Endothelial cell of umbilical vein (primary cell): ENCODE measurements around the gene ALOX15. TPM values are rescaled to one million over a fixed set of nuclear protein-coding genes. Genes with fewer than 3 reads are reported as not detected.

Experiments used
- BruUV-seq: library from RNA; stranded (reverse); fragments of 400-500 nt; replicated peaks from 2 replicates; lab custom pipeline; 2021; lab: Mats Ljungman, UMichigan
- CTCF ChIA-PET: fragments of 300-600, 350-600 bp; sonication (Branson Sonifier 250); formaldehyde crosslinking; loops from one replicate; lab custom pipeline; 2021; ENCODE audit warnings: antibody characterized with exemption, inconsistent platforms; lab: Charles Lee
- POLR2A ChIA-PET: fragments of 300-600, 350-600 bp; sonication (Branson Sonifier 250); formaldehyde crosslinking; loops from one replicate; lab custom pipeline; 2021; ENCODE audit warnings: antibody characterized with exemption, inconsistent platforms; lab: Charles Lee
- DNase-seq: peaks from one replicate; pipeline ENCODE4 v3.0.0-alpha.2; 2011; ENCODE audit warnings: low read depth, low spot score
- FAIRE-seq: peaks from 2 replicates; lab custom pipeline; 2011; peaks lifted over from hg19 to GRCh38; lab: Jason Lieb, UNC
- H2AFZ ChIP-seq: 2 replicates; pipeline ENCODE4 v1.6.0; 2012; ENCODE audit warnings: low read depth, low read length, control low read depth, inconsistent platforms
- H3K27ac ChIP-seq: 2 replicates; pipeline ENCODE4 v1.5.1; 2011; ENCODE audit warnings: low read depth, mild to moderate bottlenecking, control low read depth, low read length, moderate library complexity; ENCODE audit not compliant: insufficient read depth
- H3K27me3 ChIP-seq, 2 experiments: 2 replicates each; pipeline versions ENCODE4 v1.6.0 to v1.6.1; 2011; ENCODE audit warnings: low read length in 2 of 2, mixed read lengths in 1 of 2; ENCODE audit not compliant: control insufficient read depth in 2 of 2, insufficient read depth in 2 of 2
- H3K36me3 ChIP-seq, 2 experiments: 2 replicates in 1 of 2; 3 replicates in 1 of 2; pipeline ENCODE4 v1.5.1; 2011; ENCODE audit warnings: low read length in 2 of 2, mild to moderate bottlenecking in 1 of 2, moderate library complexity in 1 of 2; ENCODE audit not compliant: control insufficient read depth in 2 of 2, insufficient read depth in 2 of 2; ENCODE audit errors: extremely low read depth in 1 of 2
- H3K4me1 ChIP-seq: 3 replicates; pipeline ENCODE4 v1.5.1; 2011; ENCODE audit warnings: mild to moderate bottlenecking, low read length; ENCODE audit not compliant: control insufficient read depth, insufficient read depth; ENCODE audit errors: extremely low read depth
- H3K4me2 ChIP-seq: 2 replicates; pipeline ENCODE4 v1.6.1; 2011; ENCODE audit warnings: low read length, control low read depth, mixed read lengths; ENCODE audit not compliant: insufficient read depth
- H3K4me3 ChIP-seq, 3 experiments: fragments of 200-600 bp in 1 of 3; sonication (generic), shearing (Covaris generic) in 1 of 3; replicated peaks in 1 of 3; 2 replicates each; pipeline ENCODE4 v1.5.1; 2011 to 2016; ENCODE audit warnings: control low read depth in 3 of 3, low read length in 3 of 3, mild to moderate bottlenecking in 2 of 3, inconsistent platforms in 1 of 3, low read depth in 1 of 3, moderate library complexity in 1 of 3; ENCODE audit not compliant: insufficient read depth in 1 of 3
- H3K79me2 ChIP-seq: 2 replicates; pipeline ENCODE4 v1.6.0; 2012; ENCODE audit warnings: low read length, inconsistent platforms; ENCODE audit not compliant: control insufficient read depth, insufficient read depth
- H3K9ac ChIP-seq: replicated peaks from 2 replicates; pipeline ENCODE3; 2011; ENCODE audit warnings: low read length, control low read depth; ENCODE audit not compliant: insufficient read depth; ENCODE audit errors: extremely low read depth
- H3K9me1 ChIP-seq: replicated peaks from 3 replicates; pipeline ENCODE4 v1.6.0; 2011; ENCODE audit warnings: mild to moderate bottlenecking, low read length; ENCODE audit not compliant: control insufficient read depth, insufficient read depth; ENCODE audit errors: extremely low read depth
- H3K9me3 ChIP-seq: replicated peaks from 2 replicates; pipeline ENCODE4 v1.5.1; 2012; ENCODE audit warnings: low read length, inconsistent platforms; ENCODE audit not compliant: control insufficient read depth, insufficient read depth
- H4K20me1 ChIP-seq: replicated peaks from 2 replicates; pipeline ENCODE3; 2011; ENCODE audit warnings: mild to moderate bottlenecking, low read length; ENCODE audit not compliant: control insufficient read depth, insufficient read depth; ENCODE audit errors: extremely low read depth
- CTCF ChIP-seq, 2 donors: IDR thresholded peaks; 1 replicate in 1 of 2; 2 replicates in 1 of 2; pipeline ENCODE4 v1.5.1; 2011; ENCODE audit warnings: low read length in 2 of 2, mild to moderate bottlenecking in 2 of 2, moderate library complexity in 2 of 2, control low read depth in 1 of 2, inconsistent platforms in 1 of 2, low read depth in 1 of 2; ENCODE audit not compliant: insufficient read depth in 1 of 2; ENCODE audit errors: extremely low read depth in 1 of 2
- EZH2 ChIP-seq: IDR thresholded peaks from 2 replicates; pipeline ENCODE4 v1.6.1; 2012; ENCODE audit warnings: borderline replicate concordance, low read depth, mild to moderate bottlenecking, moderate library complexity, low read length, inconsistent platforms; ENCODE audit not compliant: severe bottlenecking
- FOS ChIP-seq: IDR thresholded peaks from 2 replicates; pipeline ENCODE4 v1.6.1; 2011; ENCODE audit warnings: mild to moderate bottlenecking, low read length, moderate library complexity, borderline replicate concordance; ENCODE audit not compliant: insufficient read depth
- GATA2 ChIP-seq: IDR thresholded peaks from 2 replicates; pipeline ENCODE4 v1.7.0; 2011; ENCODE audit warnings: low read depth, mild to moderate bottlenecking, moderate library complexity, mixed read lengths, low read length; ENCODE audit not compliant: insufficient read length, insufficient read depth
- JUN ChIP-seq: IDR thresholded peaks from 2 replicates; pipeline ENCODE4 v1.6.1; 2011; ENCODE audit warnings: borderline replicate concordance, low read depth; ENCODE audit not compliant: insufficient read length, insufficient read depth
- MAX ChIP-seq: IDR thresholded peaks from 2 replicates; pipeline ENCODE4 v1.6.1; 2011; ENCODE audit not compliant: insufficient read depth, insufficient read length
- MYC ChIP-seq: IDR thresholded peaks from one replicate; pipeline ENCODE4 v1.6.1; 2011; ENCODE audit warnings: mild to moderate bottlenecking, low read depth, low read length
- POLR2A ChIP-seq: IDR thresholded peaks from 2 replicates; pipeline ENCODE4 v1.6.1; 2012; ENCODE audit warnings: low read depth, mild to moderate bottlenecking, control low read depth, low read length
- POLR2AphosphoS5 ChIP-seq: IDR thresholded peaks from 2 replicates; pipeline ENCODE4 v1.6.1; 2012; ENCODE audit warnings: low read depth, mild to moderate bottlenecking, control low read depth, low read length, moderate library complexity; ENCODE audit not compliant: insufficient read depth
- dilution Hi-C: fragments of 300-500 bp; cut with MboI; formaldehyde crosslinking; loops from one replicate; pipeline ENCODE4 v1.15.0; 2019; ENCODE audit warnings: low sequenced_read_pairs; ENCODE audit not compliant: extremely low pct_ligation_motif_present
- intact Hi-C: fragments of 100-400 bp; cut with micrococcal nuclease; formaldehyde crosslinking; loops from one replicate; pipeline ENCODE4 v1.10.0; 2022
- polyA plus RNA-seq, 4 experiments: library from polyadenylated mRNA; depleted of rRNA in 3 of 4; stranded (reverse) in 3 of 4; unstranded in 1 of 4; fragments of >200 nt; gene quantifications; 2 replicates each; pipeline versions ENCODE4 v1.2.1 to v1.2.3, GENCODE V29; 2011 to 2012; ENCODE audit warnings: missing spikeins in 1 of 4
- total RNA-seq: library from RNA; stranded (reverse); gene quantifications from 2 replicates; pipeline ENCODE4 v1.2.3, GENCODE V29; 2021

The ALOX15 gene
- total and polyA plus RNA-seq, 2 donors (not counting 3 experiments of a cell fraction or from before 2014, with no cell fraction given) = not detected

GRCh38 chr17:4632581-4632920 is 8.9 kb downstream of the ALOX15 start:
- H3K4me1 ChIP-seq = no peaks in the 10 kb centered on the region
- dilution Hi-C loops (no loop called here), intact Hi-C loops (no loop called here)
- no peak overlapping the region for H2AFZ ChIP-seq
- ChIA-PET CTCF (interaction anchor here (0.9 to 2.6 kb wide), 3 partner anchors 10 to 66 kb away, joined by 3 to 11 read pairs (median 3); no protein-coding TSS in a partner anchor), POLR2A (interaction anchor here (0.5 kb wide), 1 partner anchor 444 kb away, joined by 3 read pairs; no protein-coding TSS in a partner anchor)
- no peak overlapping the region for H3K4me2 ChIP-seq
- no peak for FAIRE-seq
- no peaks in the 10 kb centered on the region for H3K36me3 ChIP-seq
- peaks cover 21 to 25% of the 10 kb centered on the region in 2 experiments for H3K27me3 ChIP-seq
- DNase-seq = no peak
- no TSS peak for BruUV-seq
- no peak overlapping the region for H3K9ac ChIP-seq
- no peak overlapping the region for H3K4me3 ChIP-seq
- H3K27ac ChIP-seq = no peak overlapping the region
- TF ChIP-seq POLR2AphosphoS5 (no peak), EZH2 (no peak), FOS (no peak), GATA2 (no peak), MAX (no peak), MYC (no peak), POLR2A (no peak), CTCF (IDR thresholded peaks at IDR 0.05; ENCODE audit: extremely low read depth in 1 of 2, insufficient read depth in 1 of 2, low read depth in 1 of 2, low read length in 2 of 2) (no peak), JUN (no peak)
- no peaks in the 10 kb centered on the region for H3K9me3 ChIP-seq
- H3K9me1 ChIP-seq = no peaks in the 10 kb centered on the region
- H4K20me1 ChIP-seq = no peaks in the 10 kb centered on the region
- no peaks in the 10 kb centered on the region for H3K79me2 ChIP-seq
